ENCODE results near the gene KAZN.
"Not testable (repeated sequence)": the region's sequence is repeated elsewhere in the genome, so short reads cannot be mapped to it uniquely, and the experiment has no call there.

KAZN gene

GRCh38 chr1:15134285-15134684 is 535.8 kb downstream of the KAZN start:
- no peak for DNase-seq

DNA sequence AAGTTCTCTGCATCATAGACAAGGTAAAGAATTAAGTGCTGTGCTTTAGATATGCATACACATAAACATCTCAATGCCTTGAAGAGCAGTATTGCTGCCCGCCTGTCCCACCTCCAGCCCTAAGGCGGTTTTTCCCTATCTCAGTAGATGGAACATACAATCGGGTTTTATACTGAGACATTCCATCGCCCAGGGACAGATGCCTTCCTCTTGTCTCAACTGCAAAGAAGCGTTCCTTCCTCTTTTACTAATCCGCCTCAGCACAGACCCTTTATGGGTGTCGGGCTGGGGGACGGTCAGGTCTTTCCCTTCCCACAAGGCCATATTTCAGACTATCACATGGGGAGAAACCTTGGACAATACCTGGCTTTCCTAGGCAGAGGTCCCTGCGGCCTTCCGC is 537.1 kb downstream of the KAZN start:
- not testable (repeated sequence) for DNase-seq

- no peak for DNase-seq
These were observed 539.3 kb downstream of the KAZN start for GRCh38 chr1:15137809-15138208.

- DNase-seq, result no peak
These were observed 541.3 kb downstream of the KAZN start for GRCh38 chr1:15139654-15140350.

GRCh38 chr1:15141935-15142539 is 543.6 kb downstream of the KAZN start:
- no peak for DNase-seq

DNA sequence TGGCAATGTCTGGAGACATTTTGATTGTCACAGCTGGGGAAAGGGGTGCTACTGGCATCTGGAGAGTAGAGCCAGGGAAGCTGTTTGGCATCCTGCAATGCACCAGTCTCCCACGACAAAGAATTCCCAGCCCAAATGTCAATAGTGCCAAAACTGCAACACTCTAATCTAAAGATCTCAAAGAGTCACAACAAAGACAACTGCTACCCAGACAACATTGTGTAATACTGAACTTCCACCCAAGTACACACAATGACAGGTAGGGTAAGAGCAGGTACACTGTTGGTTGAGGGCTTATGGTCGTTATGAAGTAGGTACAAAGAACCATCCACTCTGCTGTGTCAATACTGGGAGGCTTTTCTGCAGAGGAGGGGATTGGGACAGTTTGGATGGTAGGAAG is 546.8 kb downstream of the KAZN start:
- DNase-seq, result no peak

GRCh38 chr1:15146142-15146680 is 547.7 kb downstream of the KAZN start:
- DNase-seq, result no peak

- no peak for DNase-seq
These were observed 548.5 kb downstream of the KAZN start for GRCh38 chr1:15146971-15147376.

DNA sequence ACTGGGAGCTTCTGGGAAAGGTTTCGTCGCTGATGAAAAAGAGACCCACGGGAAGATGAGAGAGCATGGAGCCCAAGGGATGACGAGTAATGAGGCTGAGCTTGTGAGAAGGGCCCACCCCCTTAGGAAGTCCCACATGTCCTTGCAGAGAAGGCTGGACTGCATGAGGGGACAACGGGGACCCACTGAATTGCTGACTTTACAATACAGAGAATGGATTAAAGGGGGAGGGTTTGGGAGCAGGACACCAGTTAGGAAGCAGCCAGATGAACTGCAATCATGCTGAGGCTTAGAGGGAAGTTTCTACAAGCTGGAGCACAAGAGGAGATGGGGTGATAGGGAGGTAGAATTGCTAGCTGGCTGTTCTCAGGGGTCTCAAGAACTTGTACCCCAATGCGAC is 549.5 kb downstream of the KAZN start:
- no peak for DNase-seq

GRCh38 chr1:15148475-15148874 is 550.0 kb downstream of the KAZN start:
- DNase-seq, result no peak

DNA sequence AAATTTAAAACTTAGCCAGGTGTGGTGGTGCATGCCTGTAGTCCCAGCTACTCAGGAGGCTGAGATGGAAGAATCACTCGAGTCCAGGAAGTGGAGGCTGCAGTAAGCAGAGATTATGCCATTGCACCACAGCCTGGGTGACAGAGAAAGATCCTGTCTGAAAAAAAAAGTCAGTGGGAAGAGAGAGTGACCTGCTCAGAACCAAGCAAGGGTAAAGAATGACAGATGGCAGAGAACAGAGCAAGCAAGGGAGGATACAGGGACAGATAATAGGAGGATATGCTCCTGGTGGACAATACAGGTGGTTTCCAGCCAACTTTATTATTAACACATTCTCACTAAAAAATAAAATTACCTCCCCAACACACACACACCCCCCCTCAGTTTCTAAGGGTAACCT is 550.5 kb downstream of the KAZN start:
- DNase-seq, result no peak

- no peak for DNase-seq
These were observed 551.9 kb downstream of the KAZN start for GRCh38 chr1:15150376-15150775.

DNA sequence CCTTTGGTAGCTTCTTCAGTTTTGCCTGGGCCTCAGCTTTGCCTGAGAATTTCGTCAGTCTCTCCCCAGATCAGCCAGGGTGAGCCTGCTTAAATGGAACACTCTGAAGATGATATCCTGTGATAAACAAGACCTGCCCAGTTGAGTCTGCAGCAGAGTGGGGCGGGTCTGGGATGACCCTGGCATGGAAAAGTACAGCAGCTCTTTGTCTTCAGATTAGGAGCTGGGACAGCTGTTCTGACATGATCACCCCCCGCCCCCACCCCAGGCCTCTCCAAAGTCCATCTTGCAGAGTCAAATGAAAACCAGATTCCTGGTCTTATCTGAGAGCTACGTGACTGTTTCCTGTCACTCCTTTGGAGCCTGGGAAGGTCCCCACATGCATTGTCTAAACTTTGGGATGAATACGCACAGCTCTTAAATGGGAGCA is 552.9 kb downstream of the KAZN start:
- no peak for DNase-seq

GRCh38 chr1:15151871-15152270 is 553.4 kb downstream of the KAZN start:
- DNase-seq, result no peak

DNA sequence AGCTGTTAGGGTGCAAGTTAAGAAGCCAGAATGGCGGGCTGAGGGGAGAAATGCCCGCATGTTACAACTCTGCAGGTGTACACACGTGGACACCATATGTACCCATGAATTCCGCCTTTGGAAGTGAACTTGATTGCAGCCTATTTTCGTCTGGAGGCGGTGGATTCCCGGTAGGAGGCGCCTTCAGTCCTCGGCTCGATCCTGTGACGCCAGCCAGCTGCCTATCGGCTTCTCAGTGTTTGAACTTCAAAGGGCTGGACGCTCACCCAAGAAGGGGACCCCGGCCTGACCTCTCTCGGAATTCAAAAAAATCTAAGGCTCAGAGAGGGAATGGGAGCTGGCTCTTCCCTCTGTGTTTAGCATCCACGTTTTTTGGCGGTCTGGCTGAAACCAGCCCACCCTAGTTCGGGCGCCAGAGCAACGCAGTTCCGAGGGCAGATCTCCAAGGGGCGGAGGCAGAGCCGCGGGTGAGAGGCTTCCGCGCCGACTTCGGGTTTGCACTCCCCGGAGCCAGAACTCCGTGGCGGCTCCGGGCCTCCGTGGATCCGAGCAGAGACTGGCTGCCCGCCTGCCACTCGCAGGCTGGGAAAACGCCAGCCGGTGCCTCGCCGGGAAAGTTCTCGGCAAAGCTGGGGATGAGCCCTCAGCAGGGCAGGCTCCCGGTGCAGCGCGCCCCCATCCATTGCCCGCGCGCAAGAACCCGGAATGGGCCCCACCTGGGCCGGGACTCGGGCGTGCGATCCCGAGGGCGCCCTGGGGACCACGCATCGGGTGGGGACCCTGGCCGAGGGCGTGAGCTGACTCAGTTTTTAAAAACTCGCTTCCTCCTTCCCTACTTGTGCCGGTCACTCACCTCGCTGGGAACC is 554.1 kb downstream of the KAZN start:
- DNase-seq, result peak; percentile 82

DNA sequence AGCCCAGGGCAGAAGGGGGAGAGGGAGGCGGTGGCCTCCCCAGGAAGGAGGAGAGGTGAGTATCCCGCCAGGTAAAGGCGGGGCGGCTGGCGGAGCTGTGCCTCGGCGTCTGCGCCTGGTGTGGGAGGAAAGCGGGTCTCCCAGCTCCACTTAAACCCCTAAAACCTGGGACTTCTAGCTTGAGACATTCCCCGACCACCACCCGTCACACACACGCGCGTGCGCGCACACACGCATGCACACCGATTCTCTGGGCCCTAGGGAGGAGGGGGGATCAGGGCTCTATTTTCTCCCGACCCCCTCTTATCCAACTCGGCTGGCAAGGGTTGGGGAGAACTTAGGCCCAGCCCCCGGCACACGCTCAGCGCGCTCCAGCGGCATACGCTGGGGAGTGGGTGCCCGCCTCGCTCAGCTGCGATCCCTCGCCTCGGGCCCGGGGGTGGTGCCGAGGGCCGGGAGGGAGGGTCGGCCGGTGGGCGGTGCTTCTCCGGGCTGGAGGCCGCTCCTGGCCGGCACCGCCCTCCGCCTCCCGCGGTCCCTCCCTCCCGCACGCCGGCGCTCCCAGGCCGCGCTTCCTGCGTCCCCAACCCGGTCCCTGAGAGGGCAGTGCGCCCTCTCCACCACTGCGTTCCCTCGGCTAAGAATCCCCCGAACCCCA is 554.8 kb downstream of the KAZN start, which contains the start of gene TMEM51:
TMEM51 (plus strand) TSS at position 564 of the 658 bp plus-strand sequence. CDS start 61,341 bp downstream, outside the sequence.
- peak; percentile 78 for DNase-seq

DNA sequence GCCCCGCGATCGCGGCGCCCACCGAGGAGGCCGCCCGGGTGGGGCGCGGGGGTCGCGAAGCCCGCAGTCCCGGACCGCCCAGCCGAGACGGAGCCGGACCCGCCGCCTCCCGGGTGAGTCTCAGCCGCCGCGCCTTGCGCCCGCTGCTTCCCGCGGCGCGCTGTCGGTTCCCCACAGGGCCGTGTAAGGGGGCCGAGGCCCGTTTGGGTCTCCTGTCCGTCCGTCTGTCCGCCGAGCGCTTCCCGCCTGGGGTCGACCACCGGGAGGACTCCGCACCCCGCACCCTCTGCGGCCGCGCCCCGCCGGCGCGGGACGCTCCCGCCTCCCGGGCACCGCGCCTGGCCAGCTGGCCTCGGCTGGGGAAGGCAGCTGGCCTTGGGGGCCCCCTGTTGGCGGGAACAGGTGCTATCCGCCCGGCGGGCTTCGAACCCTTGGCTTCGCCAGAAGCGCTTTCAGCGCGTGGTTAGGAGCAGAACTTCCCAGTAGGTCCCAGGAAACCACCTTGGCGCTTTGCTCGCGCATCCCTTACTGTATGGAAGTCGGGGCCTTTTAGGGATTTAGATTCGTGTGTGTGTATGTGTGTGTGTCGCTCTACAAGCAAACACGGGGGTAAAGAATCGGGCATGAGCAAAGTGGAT is 555.5 kb downstream of the KAZN start:
- peak; percentile 16 for DNase-seq

DNA sequence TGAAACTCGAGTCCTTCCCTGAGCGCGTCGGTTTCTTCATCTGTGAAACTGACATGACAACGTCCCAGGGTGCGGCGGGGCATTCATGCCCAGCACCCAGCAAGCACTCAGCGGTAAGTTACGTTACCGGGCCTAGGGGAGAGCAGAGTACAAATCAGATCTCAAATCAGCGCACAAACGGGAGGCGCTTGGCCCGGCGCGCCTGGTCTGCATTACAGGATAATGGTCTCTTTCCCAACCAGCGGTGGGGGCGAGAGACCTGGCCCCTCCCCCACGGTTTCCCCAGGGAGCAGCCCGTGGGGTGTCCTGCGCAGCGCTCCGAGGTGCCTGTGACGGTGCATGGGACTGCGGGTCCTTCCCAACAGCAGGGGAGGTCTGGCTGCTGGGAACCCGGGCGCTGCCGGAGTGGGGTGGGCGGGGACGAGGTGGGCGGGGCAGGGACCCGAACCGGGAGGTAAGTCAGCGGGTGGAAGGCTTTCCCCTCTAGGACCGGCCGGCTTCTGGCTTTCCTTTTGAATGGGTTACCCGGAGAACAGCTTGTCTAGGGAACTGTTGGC is 556.1 kb downstream of the KAZN start:
- no peak for DNase-seq

DNA sequence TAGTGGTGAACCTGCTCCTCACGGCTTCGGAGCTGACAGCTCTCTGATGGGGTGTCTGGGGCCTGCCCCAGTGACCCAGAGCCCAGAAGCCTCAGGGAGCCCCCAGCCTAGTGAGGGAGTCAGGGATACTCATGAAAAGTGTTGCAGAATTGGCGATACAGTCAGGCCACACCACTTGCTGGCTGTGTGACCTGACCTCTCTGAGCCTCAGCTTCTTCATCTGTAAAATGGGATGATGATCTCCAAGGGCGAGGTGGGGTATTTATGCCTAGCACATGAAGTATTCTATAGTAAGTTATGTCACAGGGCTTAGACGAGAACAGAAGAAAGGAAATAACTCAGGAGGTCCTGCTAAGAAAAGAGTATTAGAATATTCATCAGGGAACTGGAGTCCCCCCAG is 556.7 kb downstream of the KAZN start:
- DNase-seq, result no peak

DNA sequence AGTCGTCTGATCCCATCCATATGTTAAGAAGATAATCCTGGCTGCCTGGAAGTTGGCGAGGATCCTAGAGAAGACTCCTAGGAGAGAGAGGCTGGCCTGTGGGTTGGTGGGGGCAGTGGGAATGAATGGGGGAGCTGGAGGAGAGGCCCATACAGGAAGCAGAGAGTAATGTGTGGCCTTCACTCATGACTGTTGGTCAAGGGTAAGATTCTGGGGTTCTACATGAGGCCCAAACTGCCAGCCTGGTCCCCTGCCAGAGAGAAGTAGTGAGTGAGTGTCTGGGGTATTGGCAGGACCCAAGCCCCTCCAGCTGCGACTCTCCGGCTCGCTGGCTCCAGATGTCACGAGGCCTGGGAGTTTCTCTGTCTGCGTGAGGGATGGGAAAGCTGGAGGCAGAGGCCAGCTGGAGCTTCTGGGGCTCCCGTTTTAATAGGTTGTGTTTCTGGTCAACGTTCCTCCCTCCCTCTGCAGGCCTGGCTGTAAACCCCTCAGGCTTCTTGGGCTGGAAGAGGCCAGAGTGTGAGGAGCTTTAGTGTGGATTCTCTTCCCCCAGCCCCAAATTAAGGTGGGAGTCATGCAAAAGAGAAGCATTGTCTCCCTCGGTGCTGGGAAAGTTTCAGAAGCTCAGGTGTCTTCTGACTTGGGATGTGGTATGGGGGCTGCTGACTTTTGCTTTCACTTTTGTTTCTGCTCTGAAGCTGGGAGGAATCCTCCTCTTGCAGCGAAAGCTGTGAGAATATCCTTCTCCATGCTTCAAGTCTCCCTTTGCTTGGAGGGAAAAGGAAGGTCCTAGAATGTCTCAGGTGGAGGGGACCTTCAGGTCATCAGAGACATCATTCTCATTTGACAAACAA is 557.6 kb downstream of the KAZN start:
- no peak for DNase-seq

DNA sequence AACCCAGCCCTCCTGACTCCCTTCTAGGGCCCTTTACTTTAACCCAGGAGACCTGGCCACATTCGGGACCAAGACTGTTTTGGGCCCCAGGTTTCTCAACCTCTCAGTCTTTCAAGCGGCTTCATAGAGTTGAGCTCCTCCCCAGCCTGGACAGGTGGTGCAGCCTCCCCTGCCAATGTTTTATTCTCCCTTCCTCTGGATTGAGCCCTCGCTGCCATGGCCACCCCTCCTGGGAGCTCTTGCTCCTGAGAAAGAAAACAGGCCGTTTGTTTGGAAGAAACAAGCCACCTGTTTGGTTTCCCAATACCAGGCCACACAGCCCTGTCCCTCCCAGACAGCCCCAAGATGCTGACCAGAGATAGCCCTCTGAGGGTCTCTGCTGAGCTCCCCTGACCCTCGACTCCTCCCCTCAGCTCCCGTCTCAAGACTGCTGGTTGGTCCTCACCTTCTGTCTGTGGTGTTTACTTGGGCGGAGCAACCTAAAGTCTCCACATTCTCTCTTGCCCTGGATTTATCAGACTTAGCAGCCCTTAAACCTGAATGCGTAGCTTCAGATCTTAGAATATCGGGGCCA is 558.4 kb downstream of the KAZN start:
- no peak for DNase-seq

Data from NCI-H1092 (cell line).